ENCODE measurements around the gene PLAC8L1. TPM values are rescaled to one million over a fixed set of nuclear protein-coding genes. Genes with fewer than 3 reads are reported as not detected.

PLAC8L1 gene
- total RNA-seq, 1 experiment from 2014 or later = not detected

DNA sequence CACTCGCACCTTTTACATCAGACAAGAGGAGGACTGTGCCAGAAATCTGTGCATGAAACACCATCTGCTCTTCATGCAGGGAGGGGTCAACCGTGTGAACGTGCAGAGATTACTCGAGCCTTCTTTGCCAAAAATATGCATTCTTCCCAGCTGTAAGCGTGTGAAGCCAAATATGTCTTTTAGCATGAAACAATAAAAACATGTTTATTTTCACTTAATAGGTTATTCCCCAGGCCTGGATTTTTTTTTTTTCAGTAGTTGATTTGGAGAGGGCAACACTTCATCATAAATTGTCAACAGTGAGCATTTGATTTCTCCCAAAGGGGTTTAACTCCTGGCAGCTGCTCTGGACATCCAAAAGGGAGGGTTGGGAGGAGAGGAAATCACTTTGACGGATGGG, 23.8 kb downstream of the PLAC8L1 start:
- Histone ChIP-seq H2AFZ (no peak overlapping the region), H3K9me2 (ENCODE audit: insufficient read depth) (no peaks in the 10 kb centered on the region), H3K27ac (no peak overlapping the region), H4K20me1 (ENCODE audit: insufficient read depth) (no peaks in the 10 kb centered on the region), H3F3A (ENCODE audit: insufficient read depth, low read depth) (no peaks in the 10 kb centered on the region), H3K4me3 (no peak overlapping the region), H3K79me2 (ENCODE audit: low read depth) (no peaks in the 10 kb centered on the region), H3K9me3 (ENCODE audit: insufficient read depth, low read depth) (no peaks in the 10 kb centered on the region), H3K4me1 (replicated peaks; ENCODE audit: insufficient read depth) (no peaks in the 10 kb centered on the region), H3K36me3 (ENCODE audit: low read depth) (no peaks in the 10 kb centered on the region), H3K4me2 (no peak overlapping the region), H3K27me3 (ENCODE audit: insufficient read depth, low read depth) (no peaks in the 10 kb centered on the region)
- no TSS peak for BruUV-seq (replicated peaks)
- DNase-seq = no peak
- POLR2A ChIA-PET (ENCODE audit: unreplicated experiment) = interaction anchor here (0.5 kb wide), 1 partner anchor 11 kb away, joined by 3 read pairs; no protein-coding TSS in a partner anchor
- TF ChIP-seq, protein P1, sequence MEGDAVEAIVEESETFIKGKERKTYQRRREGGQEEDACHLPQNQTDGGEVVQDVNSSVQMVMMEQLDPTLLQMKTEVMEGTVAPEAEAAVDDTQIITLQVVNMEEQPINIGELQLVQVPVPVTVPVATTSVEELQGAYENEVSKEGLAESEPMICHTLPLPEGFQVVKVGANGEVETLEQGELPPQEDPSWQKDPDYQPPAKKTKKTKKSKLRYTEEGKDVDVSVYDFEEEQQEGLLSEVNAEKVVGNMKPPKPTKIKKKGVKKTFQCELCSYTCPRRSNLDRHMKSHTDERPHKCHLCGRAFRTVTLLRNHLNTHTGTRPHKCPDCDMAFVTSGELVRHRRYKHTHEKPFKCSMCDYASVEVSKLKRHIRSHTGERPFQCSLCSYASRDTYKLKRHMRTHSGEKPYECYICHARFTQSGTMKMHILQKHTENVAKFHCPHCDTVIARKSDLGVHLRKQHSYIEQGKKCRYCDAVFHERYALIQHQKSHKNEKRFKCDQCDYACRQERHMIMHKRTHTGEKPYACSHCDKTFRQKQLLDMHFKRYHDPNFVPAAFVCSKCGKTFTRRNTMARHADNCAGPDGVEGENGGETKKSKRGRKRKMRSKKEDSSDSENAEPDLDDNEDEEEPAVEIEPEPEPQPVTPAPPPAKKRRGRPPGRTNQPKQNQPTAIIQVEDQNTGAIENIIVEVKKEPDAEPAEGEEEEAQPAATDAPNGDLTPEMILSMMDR (conservative IDR thresholded peaks at IDR 0.05) = no peak
- no peak for TF ChIP-seq EZH2 (IDR thresholded peaks at IDR 0.05; ENCODE audit: low read depth)
- intact Hi-C loops (cut with micrococcal nuclease; ENCODE audit: unreplicated experiment) = no loop called here
- CTCF ChIA-PET = no interaction called here

DNA sequence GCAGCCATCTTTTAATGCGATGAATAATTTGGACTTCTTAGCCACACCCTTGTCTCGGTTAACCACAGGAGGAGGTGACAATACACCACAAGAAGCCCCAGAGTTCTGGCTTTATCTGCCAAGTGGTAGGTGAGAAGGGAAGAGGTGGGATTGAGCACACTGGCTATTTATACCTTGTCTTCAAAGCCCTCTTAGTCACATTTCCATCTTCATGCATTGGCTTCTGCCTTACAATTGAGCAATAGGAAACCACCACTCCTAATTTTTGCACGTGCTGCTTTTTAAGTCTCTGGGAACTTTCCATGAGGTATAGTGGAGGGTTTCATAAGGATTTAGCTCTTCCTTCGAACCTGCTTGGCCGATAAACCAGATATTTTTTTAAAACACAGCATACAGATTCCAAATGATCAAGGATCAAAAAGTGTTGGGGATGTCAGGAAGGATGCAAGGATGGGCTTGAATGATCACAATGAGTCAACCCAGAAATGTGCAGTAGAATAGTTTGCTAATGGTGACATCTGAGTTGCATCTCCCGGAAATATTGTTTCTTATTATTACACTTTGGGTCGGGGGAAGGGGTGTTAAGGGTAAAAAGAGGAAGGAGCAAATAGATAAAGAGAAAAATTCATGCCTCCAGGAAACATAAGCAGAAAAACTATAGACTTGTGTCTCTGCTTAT, 25.5 kb downstream of the PLAC8L1 start:
- H3K27ac ChIP-seq = no peak overlapping the region
- H3K36me3 ChIP-seq (ENCODE audit: low read depth) = no peaks in the 10 kb centered on the region
- H2AFZ ChIP-seq = no peak overlapping the region
- ChIA-PET CTCF (no interaction called here), POLR2A (ENCODE audit: unreplicated experiment) (no interaction called here)
- BruUV-seq (replicated peaks) = no TSS peak
- H4K20me1 ChIP-seq (ENCODE audit: insufficient read depth) = no peaks in the 10 kb centered on the region
- H3K27me3 ChIP-seq (ENCODE audit: insufficient read depth, low read depth) = no peaks in the 10 kb centered on the region
- no peaks in the 10 kb centered on the region for H3K9me3 ChIP-seq (ENCODE audit: insufficient read depth, low read depth)
- no peaks in the 10 kb centered on the region for H3F3A ChIP-seq (ENCODE audit: insufficient read depth, low read depth)
- H3K79me2 ChIP-seq (ENCODE audit: low read depth) = no peaks in the 10 kb centered on the region
- DNase-seq = no peak
- no peaks in the 10 kb centered on the region for H3K4me1 ChIP-seq (replicated peaks; ENCODE audit: insufficient read depth)
- H3K9me2 ChIP-seq (ENCODE audit: insufficient read depth) = no peaks in the 10 kb centered on the region
- intact Hi-C loops (cut with micrococcal nuclease; ENCODE audit: unreplicated experiment) = no loop called here
- no peak overlapping the region for H3K4me3 ChIP-seq
- H3K4me2 ChIP-seq = no peak overlapping the region
- TF ChIP-seq EZH2 (IDR thresholded peaks at IDR 0.05; ENCODE audit: low read depth) = no peak
- TF ChIP-seq, protein P1 (conservative IDR thresholded peaks at IDR 0.05) = no peak

GRCh38 chr5:146078566-146078965, 26.8 kb downstream of the PLAC8L1 start:
- ChIA-PET CTCF (no interaction called here), POLR2A (ENCODE audit: unreplicated experiment) (no interaction called here)
- intact Hi-C loops (cut with micrococcal nuclease; ENCODE audit: unreplicated experiment) = no loop called here
- Histone ChIP-seq H3K4me3 (no peak overlapping the region), H3F3A (ENCODE audit: insufficient read depth, low read depth) (no peaks in the 10 kb centered on the region), H3K27me3 (ENCODE audit: insufficient read depth, low read depth) (no peaks in the 10 kb centered on the region), H3K9me2 (ENCODE audit: insufficient read depth) (no peaks in the 10 kb centered on the region), H3K36me3 (ENCODE audit: low read depth) (no peaks in the 10 kb centered on the region), H3K9me3 (ENCODE audit: insufficient read depth, low read depth) (no peaks in the 10 kb centered on the region), H3K27ac (no peak overlapping the region), H3K4me1 (replicated peaks; ENCODE audit: insufficient read depth) (no peaks in the 10 kb centered on the region), H3K4me2 (no peak overlapping the region), H4K20me1 (ENCODE audit: insufficient read depth) (no peaks in the 10 kb centered on the region), H3K79me2 (ENCODE audit: low read depth) (no peaks in the 10 kb centered on the region), H2AFZ (no peak overlapping the region)
- DNase-seq = no peak
- BruUV-seq (replicated peaks) = no TSS peak
- TF ChIP-seq, protein P1 (conservative IDR thresholded peaks at IDR 0.05) = no peak
- TF ChIP-seq EZH2 (IDR thresholded peaks at IDR 0.05; ENCODE audit: low read depth) = no peak
